IMR-90 (cell line): ENCODE data around the gene LRIG1. TPM values are rescaled to one million over a fixed set of nuclear protein-coding genes. Genes with fewer than 3 reads are reported as not detected.

Source experiments
- ATAC-seq: fragments of 200-7000 bp; cut with Tn5 transposase; 2 replicates; pipeline ENCODE4 v1.9.1; 2020; ENCODE audit warnings: low read depth, mild to moderate bottlenecking, moderate library complexity
- BruUV-seq: library from RNA; stranded (reverse); fragments of 400-500 nt; replicated peaks from 2 replicates; lab custom pipeline; 2021; lab: Mats Ljungman, UMichigan
- CTCF ChIA-PET: fragments of 300-600 bp; formaldehyde crosslinking; extraction: SDS; loops from one replicate; lab custom pipeline; 2021; ENCODE audit warnings: antibody characterized with exemption; lab: Yijun Ruan, JAX
- POLR2A ChIA-PET: fragments of 300-600 bp; sonication (Branson Sonifier 250); formaldehyde crosslinking; loops from one replicate; lab custom pipeline; 2022; ENCODE audit warnings: antibody characterized with exemption; ENCODE audit not compliant: unreplicated experiment; lab: Charles Lee
- DNase-seq: peaks from one replicate; pipeline ENCODE4 v3.0.0; 2013
- H2AFZ ChIP-seq: replicated peaks from 2 replicates; pipeline ENCODE3; 2013; ENCODE audit warnings: low read length, mild to moderate bottlenecking; ENCODE audit not compliant: poor library complexity
- H2AK5ac ChIP-seq: 2 replicates; pipeline ENCODE4 v1.6.1; 2013; ENCODE audit warnings: low read depth, low read length, inconsistent platforms
- H2AK9ac ChIP-seq: replicated peaks from 2 replicates; pipeline ENCODE3; 2013; ENCODE audit warnings: mild to moderate bottlenecking, low read depth, low read length, moderate library complexity; ENCODE audit not compliant: poor library complexity
- H2BK120ac ChIP-seq: 2 replicates; pipeline ENCODE4 v1.6.1; 2013; ENCODE audit warnings: low read depth, low read length, inconsistent platforms
- H2BK15ac ChIP-seq: 3 replicates; pipeline ENCODE4 v1.6.1; 2013; ENCODE audit warnings: low read depth, low read length, inconsistent platforms
- H2BK20ac ChIP-seq: 2 replicates; pipeline ENCODE4 v1.6.1; 2013; ENCODE audit warnings: low read depth, mild to moderate bottlenecking, inconsistent platforms, low read length, moderate library complexity
- H2BK5ac ChIP-seq: 2 replicates; pipeline ENCODE4 v1.6.1; 2013; ENCODE audit warnings: mild to moderate bottlenecking, low read depth, low read length, inconsistent platforms; ENCODE audit not compliant: poor library complexity, severe bottlenecking
- H3K14ac ChIP-seq: replicated peaks from 2 replicates; pipeline ENCODE4 v1.6.1; 2013; ENCODE audit warnings: low read depth, low read length, inconsistent platforms
- H3K18ac ChIP-seq: 2 replicates; pipeline ENCODE4 v1.6.1; 2013; ENCODE audit warnings: low read depth, low read length, control low read depth
- H3K23ac ChIP-seq: 2 replicates; pipeline ENCODE4 v1.6.1; 2013; ENCODE audit warnings: low read depth, low read length, inconsistent platforms
- H3K27ac ChIP-seq: 2 replicates; pipeline ENCODE4 v1.5.1; 2013; ENCODE audit warnings: mild to moderate bottlenecking, control low read depth, low read length; ENCODE audit not compliant: insufficient read depth
- H3K27me3 ChIP-seq: 2 replicates; pipeline ENCODE4 v1.6.1; 2013; ENCODE audit warnings: low read length; ENCODE audit not compliant: control insufficient read depth, insufficient read depth
- H3K36me3 ChIP-seq: 2 replicates; pipeline ENCODE4 v1.6.1; 2013; ENCODE audit warnings: low read length, mixed read lengths; ENCODE audit not compliant: control insufficient read depth, insufficient read depth
- H3K4ac ChIP-seq: 2 replicates; pipeline ENCODE4 v1.6.1; 2013; ENCODE audit warnings: low read depth, low read length, inconsistent platforms
- H3K4me1 ChIP-seq: 2 replicates; pipeline ENCODE4 v1.6.1; 2013; ENCODE audit warnings: low read length, mixed read lengths; ENCODE audit not compliant: control insufficient read depth, insufficient read depth
- H3K4me2 ChIP-seq: 2 replicates; pipeline ENCODE4 v1.6.1; 2013; ENCODE audit warnings: low read depth, mild to moderate bottlenecking, control low read depth, low read length, moderate library complexity
- H3K4me3 ChIP-seq: 2 replicates; pipeline ENCODE4 v1.5.1; 2013; ENCODE audit warnings: low read depth, mild to moderate bottlenecking, control low read depth, low read length, moderate library complexity; ENCODE audit not compliant: insufficient read depth
- H3K56ac ChIP-seq: 2 replicates; pipeline ENCODE4 v1.6.1; 2013; ENCODE audit warnings: low read length, inconsistent platforms; ENCODE audit not compliant: insufficient read depth; ENCODE audit errors: extremely low read depth
- H3K79me1 ChIP-seq, 2 experiments: 2 replicates each; pipeline ENCODE4 v1.6.1; 2013; ENCODE audit warnings: low read length in 2 of 2, inconsistent platforms in 1 of 2, low read depth in 1 of 2
- H3K9ac ChIP-seq: 2 replicates; pipeline ENCODE4 v1.6.1; 2013; ENCODE audit warnings: low read depth, low read length, control low read depth
- H3K9me1 ChIP-seq: 2 replicates; pipeline ENCODE4 v1.6.1; 2013; ENCODE audit warnings: low read length, inconsistent platforms; ENCODE audit not compliant: insufficient read depth
- H3K9me3 ChIP-seq: 2 replicates; pipeline ENCODE4 v1.6.1; 2013; ENCODE audit warnings: low read length; ENCODE audit not compliant: control insufficient read depth, insufficient read depth
- H4K20me1 ChIP-seq: 2 replicates; pipeline ENCODE4 v1.6.1; 2013; ENCODE audit warnings: low read length, inconsistent platforms; ENCODE audit not compliant: insufficient read depth
- H4K5ac ChIP-seq: 2 replicates; pipeline ENCODE4 v1.6.1; 2013; ENCODE audit warnings: mild to moderate bottlenecking, low read depth, low read length, control low read depth
- H4K8ac ChIP-seq, 2 experiments: 2 replicates each; pipeline ENCODE4 v1.6.1; 2013; ENCODE audit warnings: low read depth in 2 of 2, low read length in 2 of 2, control low read depth in 1 of 2, inconsistent platforms in 1 of 2
- H4K91ac ChIP-seq: 2 replicates; pipeline ENCODE4 v1.6.1; 2013; ENCODE audit warnings: low read depth, low read length, inconsistent platforms; ENCODE audit not compliant: insufficient read depth
- BHLHE40 ChIP-seq: fragments of 150-350 bp; IDR thresholded peaks from 2 replicates; pipeline ENCODE4 v1.6.1; 2016; ENCODE audit warnings: mild to moderate bottlenecking, low read depth, low read length
- CEBPB ChIP-seq: IDR thresholded peaks from 2 replicates; pipeline ENCODE4 v1.6.1; 2012; ENCODE audit warnings: low read depth, low read length, improper control_type of control experiment
- CHD1 ChIP-seq: IDR thresholded peaks from 2 replicates; pipeline ENCODE4 v1.6.1; 2012; ENCODE audit warnings: low read depth, low read length, improper control_type of control experiment
- CTCF ChIP-seq: conservative IDR thresholded peaks from 2 replicates; pipeline ENCODE4 v1.5.1; 2012; ENCODE audit warnings: mild to moderate bottlenecking, low read depth, low read length, improper control_type of control experiment
- FOS ChIP-seq: fragments of 150-350 bp; IDR thresholded peaks from 2 replicates; pipeline ENCODE4 v1.6.1; 2016; ENCODE audit warnings: low read depth, low read length
- MAZ ChIP-seq: IDR thresholded peaks from 2 replicates; pipeline ENCODE4 v1.6.1; 2012; ENCODE audit warnings: low read depth, mild to moderate bottlenecking, low read length, improper control_type of control experiment, moderate library complexity, borderline replicate concordance
- POLR2A ChIP-seq: IDR thresholded peaks from 2 replicates; pipeline ENCODE4 v1.6.1; 2012; ENCODE audit warnings: mild to moderate bottlenecking, low read depth, low read length
- RAD21 ChIP-seq: IDR thresholded peaks from 2 replicates; pipeline ENCODE4 v1.6.1; 2012; ENCODE audit warnings: low read length, improper control_type of control experiment
- RCOR1 ChIP-seq: IDR thresholded peaks from 2 replicates; pipeline ENCODE4 v1.6.1; 2012; ENCODE audit warnings: mild to moderate bottlenecking, low read length, improper control_type of control experiment; ENCODE audit not compliant: insufficient replicate concordance
- RFX5 ChIP-seq: IDR thresholded peaks from 2 replicates; pipeline ENCODE4 v1.8.0; 2012; ENCODE audit warnings: low read depth, mild to moderate bottlenecking, low read length, moderate library complexity
- WGBS, 2 experiments: methylation state at CpG; one replicate each; pipeline versions ENCODE4 v1.1.5 to v1.1.7; 2013; ENCODE audit warnings: missing lambda C conversion rate in 2 of 2; ENCODE audit not compliant: insufficient read length in 1 of 2; ENCODE audit errors: extremely low coverage in 2 of 2; 5-methylcytosine and 5-hydroxymethylcytosine counted together
- dilution Hi-C: fragments of 300-500 bp; cut with HindIII; formaldehyde crosslinking; loops from one replicate; pipeline ENCODE4 v1.14.3; 2018; ENCODE audit warnings: low sequenced_read_pairs; ENCODE audit not compliant: unreplicated experiment
- in situ Hi-C: fragments of 300-500 bp; cut with MboI; formaldehyde crosslinking; loops from 3 replicates; pipeline ENCODE4 v1.14.3; 2019; ENCODE audit warnings: low sequenced_read_pairs, inconsistent platforms, mixed read lengths
- intact Hi-C: fragments of 100-400 bp; cut with micrococcal nuclease; formaldehyde crosslinking; loops from 2 replicates; pipeline ENCODE4 v1.10.0; 2022
- polyA plus RNA-seq, 3 experiments: library from polyadenylated mRNA; depleted of rRNA; stranded (reverse); fragments of >200 nt; gene quantifications; 2 replicates each; pipeline ENCODE4 v1.2.3, GENCODE V29; 2012; ENCODE audit warnings: low replicate concordance in 1 of 3
- total RNA-seq: library from RNA; depleted of rRNA; stranded (reverse); fragments of >200 nt; gene quantifications from 2 replicates; pipeline ENCODE4 v1.2.3, GENCODE V29; 2012
- TF ChIP-seq, protein P1 (sequence below): fragments of 150-350 bp; IDR thresholded peaks from 2 replicates; pipeline ENCODE4 v1.6.1; 2016; ENCODE audit warnings: low read depth, mild to moderate bottlenecking, low read length, moderate library complexity, borderline replicate concordance

LRIG1 gene
- total and polyA plus RNA-seq, 2 of the 4 experiments (the other 2 are of a cell fraction) = 62.8 to 87.8 TPM

DNA sequence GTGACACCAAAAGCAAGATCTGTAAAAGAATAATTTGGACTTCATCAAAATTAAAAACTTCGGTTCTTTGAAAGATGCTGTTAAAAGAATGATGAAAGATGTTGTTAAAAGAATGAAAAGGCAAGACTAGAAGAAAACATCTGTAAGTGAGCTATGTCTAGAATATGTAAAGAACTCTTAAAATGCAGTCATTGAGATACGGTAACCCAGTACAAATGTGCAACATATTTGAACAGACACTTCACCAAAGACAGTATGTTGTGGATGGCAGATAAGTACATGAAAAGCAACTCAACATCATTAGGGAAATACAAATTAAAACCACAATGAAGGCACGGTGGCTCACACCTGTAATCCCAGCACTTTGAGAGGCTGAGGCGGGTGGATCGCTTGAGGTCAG is 139.5 kb downstream of the LRIG1 start:
- POLR2A ChIA-PET = no interaction called here
- Histone ChIP-seq H3K9me1 (no peaks in the 10 kb centered on the region), H4K8ac (no peak overlapping the region), H2AFZ (no peak overlapping the region), H2BK20ac (no peak overlapping the region), H3K4me1 (peaks cover 13% of the 10 kb centered on the region), H4K5ac (no peak overlapping the region), H3K27me3 (no peaks in the 10 kb centered on the region), H3K4me3 (no peak overlapping the region), H3K56ac (no peak overlapping the region), H4K91ac (no peak overlapping the region), H4K20me1 (no peaks in the 10 kb centered on the region), H3K27ac (no peak overlapping the region), H3K23ac (no peak overlapping the region), H3K79me1 (no peaks in the 10 kb centered on the region), H3K4me2 (no peak overlapping the region), H3K18ac (no peak overlapping the region), H2AK9ac (no peak overlapping the region), H3K9ac (no peak overlapping the region), H2BK15ac (no peak overlapping the region), H3K36me3 (no peaks in the 10 kb centered on the region), H2BK120ac (no peak overlapping the region), H3K9me3 (no peaks in the 10 kb centered on the region), H3K4ac (no peak overlapping the region), H2AK5ac (no peak overlapping the region), H2BK5ac (no peak overlapping the region), H3K14ac (no peak overlapping the region)
- in situ Hi-C loops = no loop called here
- intact Hi-C loops = no loop called here
- no peak for ATAC-seq
- WGBS, 2 experiments = 100% methylated on average over 1 of the region's 5 CpGs; no CpG with 5 or more reads in 1 of the 2 experiments
- TF ChIP-seq RAD21 (no peak), CEBPB (no peak), CTCF (no peak), FOS (no peak), RCOR1 (no peak), BHLHE40 (no peak), MAZ (no peak), RFX5 (no peak), POLR2A (no peak), CHD1 (no peak)
- TF ChIP-seq, protein P1, sequence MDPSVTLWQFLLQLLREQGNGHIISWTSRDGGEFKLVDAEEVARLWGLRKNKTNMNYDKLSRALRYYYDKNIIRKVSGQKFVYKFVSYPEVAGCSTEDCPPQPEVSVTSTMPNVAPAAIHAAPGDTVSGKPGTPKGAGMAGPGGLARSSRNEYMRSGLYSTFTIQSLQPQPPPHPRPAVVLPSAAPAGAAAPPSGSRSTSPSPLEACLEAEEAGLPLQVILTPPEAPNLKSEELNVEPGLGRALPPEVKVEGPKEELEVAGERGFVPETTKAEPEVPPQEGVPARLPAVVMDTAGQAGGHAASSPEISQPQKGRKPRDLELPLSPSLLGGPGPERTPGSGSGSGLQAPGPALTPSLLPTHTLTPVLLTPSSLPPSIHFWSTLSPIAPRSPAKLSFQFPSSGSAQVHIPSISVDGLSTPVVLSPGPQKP = no peak
- no TSS peak for BruUV-seq
- DNase-seq = peak; percentile 26
- dilution Hi-C loops = no loop called here
- CTCF ChIA-PET = no interaction called here
